Stimulated activated CD8-positive, alpha-beta memory T cell treated with anti-CD3 and anti-CD28 coated beads, Interleukin-7, amount 100 ng/mL, for 4 hours (primary cell): ENCODE data around the gene SMAGP.
"Not testable (repeated sequence)": the region's sequence is repeated elsewhere in the genome, so short reads cannot be mapped to it uniquely, and the experiment has no call there.

Source experiments
- DNase-seq, 2 donors: peaks; one replicate each; pipeline ENCODE4 v3.0.0-alpha.2; 2020; ENCODE audit warnings: low read depth in 2 of 2

SMAGP gene

GRCh38 chr12:51270067-51270950 is at the start of gene SMAGP:
SMAGP (minus strand) TSS chr12:51270415; CDS start chr12:51269278, 1,137 bp downstream.
- DNase-seq, result peak; percentile 15 to 46

- peak in 1 of 2 donors; percentile 32 for DNase-seq
These were observed 48.8 kb upstream of the SMAGP start for GRCh38 chr12:51318846-51319599.

- DNase-seq, result not testable (repeated sequence)
These were observed 48.0 kb upstream of the SMAGP start for GRCh38 chr12:51318057-51318806.

- DNase-seq, result no peak
These were observed 41.2 kb upstream of the SMAGP start for GRCh38 chr12:51311389-51311788.

GRCh38 chr12:51307655-51308593 is 37.7 kb upstream of the SMAGP start:
- DNase-seq, result no peak

GRCh38 chr12:51306507-51306906 is 36.3 kb upstream of the SMAGP start:
- DNase-seq, result no peak

- DNase-seq, result not testable (repeated sequence)
These were observed 30.6 kb upstream of the SMAGP start for GRCh38 chr12:51300768-51301167.

- no peak for DNase-seq
These were observed 25.4 kb upstream of the SMAGP start for GRCh38 chr12:51295651-51296050.

GRCh38 chr12:51294097-51294496 is 23.9 kb upstream of the SMAGP start:
- DNase-seq, result not testable (repeated sequence)

GRCh38 chr12:51293696-51294095 is 23.5 kb upstream of the SMAGP start:
- no peak for DNase-seq

GRCh38 chr12:51291603-51292513 is 21.6 kb upstream of the SMAGP start:
- DNase-seq, result not testable (repeated sequence)

- no peak for DNase-seq
These were observed 15.6 kb upstream of the SMAGP start for GRCh38 chr12:51285843-51286242.

GRCh38 chr12:51281202-51281924 is 11.1 kb upstream of the SMAGP start:
- DNase-seq, result no peak

GRCh38 chr12:51275088-51275487 is 4.9 kb upstream of the SMAGP start:
- DNase-seq, result no peak

GRCh38 chr12:51272810-51273209 is 2.6 kb upstream of the SMAGP start:
- DNase-seq, result not testable (repeated sequence)

- no peak for DNase-seq
These were observed 820 bp upstream of the SMAGP start for GRCh38 chr12:51270951-51271518.

- peak; percentile 17 to 43 for DNase-seq
These were observed 795 bp downstream of the SMAGP start for GRCh38 chr12:51269174-51270066.

- no peak for DNase-seq
These were observed 5.2 kb downstream of the SMAGP start for GRCh38 chr12:51265024-51265423.
